Cerebellar nuclear complex (tissue), 1 donor: Measurements from ENCODE around the gene NTNG2.

Source experiments
- DNase-seq, 2 experiments: peaks; one replicate each; lab custom pipeline; 2025; lab: John Stamatoyannopoulos, UW

Gene NTNG2

GRCh38 chr9:132201780-132202703, 40.2 kb downstream of the NTNG2 start:
- no peak for DNase-seq

- DNase-seq, result no peak
These were observed 43.0 kb downstream of the NTNG2 start for GRCh38 chr9:132204883-132205282.

GRCh38 chr9:132207215-132207614, 45.4 kb downstream of the NTNG2 start:
- no peak for DNase-seq

GRCh38 chr9:132207839-132208615, 46.2 kb downstream of the NTNG2 start:
- no peak for DNase-seq

GRCh38 chr9:132209228-132209627, 47.4 kb downstream of the NTNG2 start:
- no peak for DNase-seq

- no peak for DNase-seq
These were observed 48.8 kb downstream of the NTNG2 start for GRCh38 chr9:132210472-132211145.

GRCh38 chr9:132211570-132211969, 49.7 kb downstream of the NTNG2 start:
- no peak for DNase-seq

- DNase-seq, result peak; percentile 84 to 89
These were observed 52.3 kb downstream of the NTNG2 start for GRCh38 chr9:132214027-132214622.

GRCh38 chr9:132216861-132217619, 55.2 kb downstream of the NTNG2 start:
- no peak for DNase-seq

GRCh38 chr9:132218208-132218607, 56.4 kb downstream of the NTNG2 start:
- no peak for DNase-seq

GRCh38 chr9:132221941-132222340, 60.1 kb downstream of the NTNG2 start:
- DNase-seq, result no peak

GRCh38 chr9:132224645-132225044, 62.8 kb downstream of the NTNG2 start:
- no peak for DNase-seq

- no peak for DNase-seq
These were observed 64.9 kb downstream of the NTNG2 start for GRCh38 chr9:132226571-132227430.

GRCh38 chr9:132228062-132228461, 66.2 kb downstream of the NTNG2 start:
- no peak for DNase-seq

- no peak for DNase-seq
These were observed 68.7 kb downstream of the NTNG2 start for GRCh38 chr9:132230605-132231004.

- no peak for DNase-seq
These were observed 69.3 kb downstream of the NTNG2 start for GRCh38 chr9:132231019-132231701.

GRCh38 chr9:132232522-132232921, 70.7 kb downstream of the NTNG2 start:
- DNase-seq, result no peak

- no peak for DNase-seq
These were observed 71.3 kb downstream of the NTNG2 start for GRCh38 chr9:132233138-132233537.

- DNase-seq, result no peak
These were observed 72.7 kb downstream of the NTNG2 start for GRCh38 chr9:132234535-132234934.

GRCh38 chr9:132235125-132235524, 73.3 kb downstream of the NTNG2 start:
- no peak for DNase-seq
